ENCODE data around the gene ZBTB16.

The ZBTB16 gene

DNA sequence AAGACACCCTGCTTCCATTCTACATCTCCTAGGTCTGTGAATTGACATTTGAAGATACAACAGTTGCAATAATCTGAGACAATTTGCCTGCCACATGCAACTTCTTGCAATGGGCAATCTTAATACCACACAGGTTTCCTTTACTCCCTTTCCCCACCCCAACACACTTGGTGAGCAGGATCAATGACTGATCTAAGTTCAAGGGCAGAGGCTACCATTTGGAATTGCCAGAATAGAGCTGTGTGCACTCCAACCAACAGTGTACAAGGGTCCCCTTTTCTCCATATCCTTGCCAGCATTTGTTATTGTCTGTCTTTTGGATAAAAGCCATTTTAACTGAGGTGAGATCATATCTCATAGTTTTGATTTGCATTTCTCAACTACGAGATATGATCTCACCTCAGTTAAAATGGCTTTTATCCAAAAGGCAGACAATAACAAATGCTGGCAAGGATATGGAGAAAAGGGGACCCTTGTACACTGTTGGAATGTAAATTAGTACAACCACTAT is 233.7 kb downstream of the ZBTB16 start:
- H3K4me3 ChIP-seq (ENCODE audit: low read depth, low read length): no peak overlapping the region
- TF ChIP-seq, protein P1, sequence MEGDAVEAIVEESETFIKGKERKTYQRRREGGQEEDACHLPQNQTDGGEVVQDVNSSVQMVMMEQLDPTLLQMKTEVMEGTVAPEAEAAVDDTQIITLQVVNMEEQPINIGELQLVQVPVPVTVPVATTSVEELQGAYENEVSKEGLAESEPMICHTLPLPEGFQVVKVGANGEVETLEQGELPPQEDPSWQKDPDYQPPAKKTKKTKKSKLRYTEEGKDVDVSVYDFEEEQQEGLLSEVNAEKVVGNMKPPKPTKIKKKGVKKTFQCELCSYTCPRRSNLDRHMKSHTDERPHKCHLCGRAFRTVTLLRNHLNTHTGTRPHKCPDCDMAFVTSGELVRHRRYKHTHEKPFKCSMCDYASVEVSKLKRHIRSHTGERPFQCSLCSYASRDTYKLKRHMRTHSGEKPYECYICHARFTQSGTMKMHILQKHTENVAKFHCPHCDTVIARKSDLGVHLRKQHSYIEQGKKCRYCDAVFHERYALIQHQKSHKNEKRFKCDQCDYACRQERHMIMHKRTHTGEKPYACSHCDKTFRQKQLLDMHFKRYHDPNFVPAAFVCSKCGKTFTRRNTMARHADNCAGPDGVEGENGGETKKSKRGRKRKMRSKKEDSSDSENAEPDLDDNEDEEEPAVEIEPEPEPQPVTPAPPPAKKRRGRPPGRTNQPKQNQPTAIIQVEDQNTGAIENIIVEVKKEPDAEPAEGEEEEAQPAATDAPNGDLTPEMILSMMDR (IDR thresholded peaks at IDR 0.05; ENCODE audit: low read depth, low read length): no peak
- TF ChIP-seq, protein P2, sequence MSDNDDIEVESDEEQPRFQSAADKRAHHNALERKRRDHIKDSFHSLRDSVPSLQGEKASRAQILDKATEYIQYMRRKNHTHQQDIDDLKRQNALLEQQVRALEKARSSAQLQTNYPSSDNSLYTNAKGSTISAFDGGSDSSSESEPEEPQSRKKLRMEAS (IDR thresholded peaks at IDR 0.05; ENCODE audit: low read depth, low read length): no peak
- TF ChIP-seq POLR2A (IDR thresholded peaks at IDR 0.05; ENCODE audit: extremely low read depth, insufficient read length) (no peak), MYC (IDR thresholded peaks at IDR 0.05; ENCODE audit: low read depth, low read length) (no peak)
- DNase-seq (ENCODE audit: low read depth): no peak

DNA sequence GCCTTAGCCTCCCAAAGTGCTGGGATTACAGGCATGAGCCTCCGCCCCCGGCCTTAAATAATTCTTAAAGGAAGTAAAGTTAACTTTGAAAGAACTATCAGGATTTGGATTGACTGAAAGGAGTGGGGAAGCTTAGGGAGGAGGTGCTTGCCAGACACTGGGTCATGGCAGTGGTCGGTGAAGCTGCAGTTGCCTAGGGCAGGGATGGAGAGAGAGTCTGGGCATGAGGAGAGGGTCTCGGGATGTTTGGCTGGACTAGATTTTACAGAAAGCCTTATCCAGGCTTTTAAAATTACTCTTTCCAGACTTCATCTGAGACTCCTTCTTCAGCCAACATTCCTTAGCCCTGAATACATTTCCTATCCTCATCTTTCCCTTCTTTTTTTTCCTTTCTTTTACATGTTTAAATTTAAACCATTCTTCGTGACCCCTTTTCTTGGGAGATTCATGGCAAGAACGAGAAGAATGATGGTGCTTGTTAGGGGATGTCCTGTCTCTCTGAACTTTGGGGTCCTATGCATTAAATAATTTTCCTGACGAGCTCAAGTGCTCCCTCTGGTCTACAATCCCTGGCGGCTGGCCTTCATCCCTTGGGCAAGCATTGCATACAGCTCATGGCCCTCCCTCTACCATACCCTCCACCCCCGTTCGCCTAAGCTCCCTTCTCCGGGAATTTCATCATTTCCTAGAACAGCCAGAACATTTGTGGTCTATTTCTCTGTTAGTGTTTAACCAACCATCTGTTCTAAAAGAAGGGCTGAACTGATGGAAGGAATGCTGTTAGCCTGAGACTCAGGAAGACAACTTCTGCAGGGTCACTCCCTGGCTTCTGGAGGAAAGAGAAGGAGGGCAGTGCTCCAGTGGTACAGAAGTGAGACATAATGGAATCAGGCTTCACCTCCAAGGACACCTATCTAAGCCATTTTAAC is 236.4 kb downstream of the ZBTB16 start, which contains the start of gene NNMT:
Gene NNMT, plus strand, starts transcription at position 724 of the 929 bp plus-strand sequence. Its CDS starts 158 bp downstream, at position 882.
- TF ChIP-seq, protein P2 (IDR thresholded peaks at IDR 0.05; ENCODE audit: low read depth, low read length): no peak
- no peak for TF ChIP-seq MYC (IDR thresholded peaks at IDR 0.05; ENCODE audit: low read depth, low read length)
- no peak for TF ChIP-seq POLR2A (IDR thresholded peaks at IDR 0.05; ENCODE audit: extremely low read depth, insufficient read length)
- TF ChIP-seq, protein P1 (IDR thresholded peaks at IDR 0.05; ENCODE audit: low read depth, low read length): no peak
- H3K4me3 ChIP-seq (ENCODE audit: low read depth, low read length): no peak within 1 kb of the TSS
- DNase-seq (ENCODE audit: low read depth): no peak

GRCh38 chr11:114296605-114297372 is 237.3 kb downstream of the ZBTB16 start:
- DNase-seq (ENCODE audit: low read depth): no peak
- TF ChIP-seq, protein P2 (IDR thresholded peaks at IDR 0.05; ENCODE audit: low read depth, low read length): no peak
- TF ChIP-seq POLR2A (IDR thresholded peaks at IDR 0.05; ENCODE audit: extremely low read depth, insufficient read length): no peak
- TF ChIP-seq, protein P1 (IDR thresholded peaks at IDR 0.05; ENCODE audit: low read depth, low read length): no peak
- no peak for TF ChIP-seq MYC (IDR thresholded peaks at IDR 0.05; ENCODE audit: low read depth, low read length)
- H3K4me3 ChIP-seq (ENCODE audit: low read depth, low read length): no peak overlapping the region

GRCh38 chr11:114297806-114298709 is 238.5 kb downstream of the ZBTB16 start:
- TF ChIP-seq POLR2A (IDR thresholded peaks at IDR 0.05; ENCODE audit: extremely low read depth, insufficient read length) (no peak), MYC (IDR thresholded peaks at IDR 0.05; ENCODE audit: low read depth, low read length) (no peak)
- TF ChIP-seq, protein P2 (IDR thresholded peaks at IDR 0.05; ENCODE audit: low read depth, low read length): no peak
- TF ChIP-seq, protein P1 (IDR thresholded peaks at IDR 0.05; ENCODE audit: low read depth, low read length): no peak
- H3K4me3 ChIP-seq (ENCODE audit: low read depth, low read length): no peak overlapping the region
- no peak for DNase-seq (ENCODE audit: low read depth)

- TF ChIP-seq, protein P1 (IDR thresholded peaks at IDR 0.05; ENCODE audit: low read depth, low read length): no peak
- TF ChIP-seq MYC (IDR thresholded peaks at IDR 0.05; ENCODE audit: low read depth, low read length) (no peak), POLR2A (IDR thresholded peaks at IDR 0.05; ENCODE audit: extremely low read depth, insufficient read length) (no peak)
- TF ChIP-seq, protein P2 (IDR thresholded peaks at IDR 0.05; ENCODE audit: low read depth, low read length): no peak
- no peak overlapping the region for H3K4me3 ChIP-seq (ENCODE audit: low read depth, low read length)
- no peak for DNase-seq (ENCODE audit: low read depth)
These were observed 239.2 kb downstream of the ZBTB16 start for GRCh38 chr11:114298710-114299109.

Measured in NB4 (cell line).